Measurements from ENCODE around the gene TUT1. TPM values are rescaled to one million over a fixed set of nuclear protein-coding genes. Genes with fewer than 3 reads are reported as not detected.
"Not testable (repeated sequence)": the region's sequence is repeated elsewhere in the genome, so short reads cannot be mapped to it uniquely, and the experiment has no call there.

Gene TUT1
- total RNA-seq, 4 donors from 2014 or later, result 7.8 to 15.7 (median 11.7) TPM

GRCh38 chr11:62574363-62575071, 16.8 kb downstream of the TUT1 start:
- in situ Hi-C loops (cut with MboI; ENCODE audit: low sequenced_read_pairs in 4 of 4) (no loop called here), intact Hi-C loops (cut with DNase I; ENCODE audit: low total_unique reads) (loop anchor here (1.0 kb wide), 1 partner anchor 17 kb away; the partner anchor contains the start of gene TUT1)
- no peak for TF ChIP-seq CTCF (IDR thresholded peaks at IDR 0.05 in 4 of 5, conservative IDR thresholded peaks at IDR 0.05 in 1 of 5)
- TF ChIP-seq POLR2A (IDR thresholded peaks at IDR 0.05), result no peak
- Histone ChIP-seq H3K4me1 (peaks cover 44 to 57% of the 10 kb centered on the region in 2 donors), H3K9me3 (no peaks in the 10 kb centered on the region), H3K4me3 (peak overlapping the region; percentile 57 to 87 (median 65)), H3K27ac (peak overlapping the region; percentile 88 to 93 (median 90)), H3K27me3 (no peaks in the 10 kb centered on the region), H3K36me3 (peaks cover 0 to 50% of the 10 kb centered on the region in 2 donors)
- DNase-seq (no peak), ATAC-seq (peak in 1 of 2 donors; percentile 24)

GRCh38 chr11:62573592-62574362, 17.5 kb downstream of the TUT1 start, which contains the start of gene EEF1G:
EEF1G (minus strand) TSS chr11:62573891; CDS start chr11:62573842, 49 bp downstream.
- ATAC-seq (peak; percentile 87 to 88), DNase-seq (peak; percentile 99 to 100)
- H3K27me3 ChIP-seq, result no peaks in the 10 kb centered on the region
- peak within 1 kb of the TSS; percentile 84 to 97 (median 90) for H3K4me3 ChIP-seq
- intact Hi-C loops (cut with DNase I; ENCODE audit: low total_unique reads), result loop anchor here (1.0 kb wide), 1 partner anchor 18 kb away; the partner anchor contains the start of gene TUT1
- peaks cover 0 to 56% of the 10 kb centered on the region in 2 donors for H3K36me3 ChIP-seq
- no peaks in the 10 kb centered on the region for H3K9me3 ChIP-seq
- peaks cover 50 to 59% of the 10 kb centered on the region in 2 donors for H3K4me1 ChIP-seq
- in situ Hi-C loops (cut with MboI; ENCODE audit: low sequenced_read_pairs in 4 of 4), result no loop called here
- peak within 1 kb of the TSS; percentile 88 to 94 (median 93) for H3K27ac ChIP-seq
- TF ChIP-seq POLR2A (IDR thresholded peaks at IDR 0.05) (peak; percentile 72 to 88), CTCF (IDR thresholded peaks at IDR 0.05 in 4 of 5, conservative IDR thresholded peaks at IDR 0.05 in 1 of 5) (peak in 1 of 5 experiments; percentile 8)

- Histone ChIP-seq H3K27ac (peak overlapping the region; percentile 88 to 94 (median 93)), H3K9me3 (no peaks in the 10 kb centered on the region), H3K27me3 (no peaks in the 10 kb centered on the region), H3K4me3 (peak overlapping the region; percentile 84 to 97 (median 90)), H3K36me3 (peaks cover 0 to 56% of the 10 kb centered on the region in 2 donors), H3K4me1 (peaks cover 54 to 61% of the 10 kb centered on the region in 2 donors)
- intact Hi-C loops (cut with DNase I; ENCODE audit: low total_unique reads) (no loop called here), in situ Hi-C loops (cut with MboI; ENCODE audit: low sequenced_read_pairs in 4 of 4) (no loop called here)
- no peak for DNase-seq
- TF ChIP-seq CTCF (IDR thresholded peaks at IDR 0.05 in 4 of 5, conservative IDR thresholded peaks at IDR 0.05 in 1 of 5), result no peak
- no peak for TF ChIP-seq POLR2A (IDR thresholded peaks at IDR 0.05)
- peak; percentile 3 to 7 for ATAC-seq
These were observed 18.2 kb downstream of the TUT1 start for GRCh38 chr11:62573006-62573591.

GRCh38 chr11:62572431-62572830, 18.9 kb downstream of the TUT1 start:
- in situ Hi-C loops (cut with MboI; ENCODE audit: low sequenced_read_pairs in 4 of 4), result no loop called here
- Histone ChIP-seq H3K9me3 (no peaks in the 10 kb centered on the region), H3K4me1 (peaks cover 54 to 61% of the 10 kb centered on the region in 2 donors), H3K36me3 (peaks cover 0 to 59% of the 10 kb centered on the region in 2 donors), H3K4me3 (peak overlapping the region; percentile 84 to 97 (median 90)), H3K27me3 (no peaks in the 10 kb centered on the region), H3K27ac (peak overlapping the region; percentile 88 to 94 (median 93))
- ATAC-seq (no peak), DNase-seq (no peak)
- TF ChIP-seq POLR2A (IDR thresholded peaks at IDR 0.05) (no peak), CTCF (IDR thresholded peaks at IDR 0.05 in 4 of 5, conservative IDR thresholded peaks at IDR 0.05 in 1 of 5) (no peak)
- intact Hi-C loops (cut with DNase I; ENCODE audit: low total_unique reads), result no loop called here

GRCh38 chr11:62571493-62571892, 19.8 kb downstream of the TUT1 start:
- intact Hi-C loops (cut with DNase I; ENCODE audit: low total_unique reads), result not testable (repeated sequence)
- peak overlapping the region; percentile 88 to 94 (median 93) for H3K27ac ChIP-seq

GRCh38 chr11:62570903-62571302, 20.4 kb downstream of the TUT1 start:
- Histone ChIP-seq H3K4me1 (peaks cover 51 to 58% of the 10 kb centered on the region in 2 donors), H3K27ac (peak overlapping the region; percentile 88 to 94 (median 93))
- intact Hi-C loops (cut with DNase I; ENCODE audit: low total_unique reads), result not testable (repeated sequence)

More at GRCh38 chr11:62571493-62571892, 19.8 kb downstream of the TUT1 start:
- H3K4me3 ChIP-seq; DNase-seq; in situ Hi-C loops (cut with MboI; ENCODE audit: low sequenced_read_pairs in 4 of 4); ATAC-seq; H3K9me3 ChIP-seq; H3K27me3 ChIP-seq: not testable (repeated sequence)
- H3K36me3 ChIP-seq, result peaks cover 0 to 60% of the 10 kb centered on the region in 2 donors
- peaks cover 54 to 61% of the 10 kb centered on the region in 2 donors for H3K4me1 ChIP-seq

More at GRCh38 chr11:62570903-62571302, 20.4 kb downstream of the TUT1 start:
- DNase-seq; ATAC-seq; H3K9me3 ChIP-seq; H3K4me3 ChIP-seq; in situ Hi-C loops (cut with MboI; ENCODE audit: low sequenced_read_pairs in 4 of 4); H3K27me3 ChIP-seq: not testable (repeated sequence)
- peaks cover 0 to 66% of the 10 kb centered on the region in 2 donors for H3K36me3 ChIP-seq

Data from gastrocnemius medialis (tissue), 4 donors.